ENCODE measurements around the gene NUDT22. TPM values are rescaled to one million over a fixed set of nuclear protein-coding genes. Genes with fewer than 3 reads are reported as not detected.

The NUDT22 gene
- total RNA-seq, 3 donors from 2014 or later, result 34.2 to 58.0 (median 36.7) TPM

DNA sequence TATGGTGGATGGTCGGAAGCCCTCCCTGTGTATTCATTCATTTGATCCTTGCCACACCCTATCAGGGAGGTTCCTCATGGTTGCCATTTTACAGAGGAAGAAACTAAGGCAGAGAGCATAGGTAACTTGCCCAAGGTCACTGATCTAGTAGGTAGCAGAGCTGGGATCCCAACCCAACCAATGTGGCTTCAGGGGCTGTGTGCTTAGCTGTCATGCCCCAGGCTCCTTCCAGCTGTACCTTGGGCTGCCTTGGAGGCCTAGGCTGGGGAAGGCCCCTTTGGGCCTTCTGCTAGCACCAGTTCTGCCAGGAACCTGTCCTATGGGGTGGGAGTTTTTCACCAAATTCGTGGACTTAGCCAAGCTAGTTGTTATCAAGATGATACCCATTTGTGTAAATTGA lies 49.8 kb downstream of the NUDT22 start:
- Histone ChIP-seq H3K36me3 (no peaks in the 10 kb centered on the region), H3K9me3 (no peaks in the 10 kb centered on the region), H3K27ac (no peak overlapping the region), H3K4me3 (no peak overlapping the region), H3K4me1 (peaks cover 0 to 8% of the 10 kb centered on the region in 2 donors), H3K27me3 (no peaks in the 10 kb centered on the region)
- TF ChIP-seq, protein P1, sequence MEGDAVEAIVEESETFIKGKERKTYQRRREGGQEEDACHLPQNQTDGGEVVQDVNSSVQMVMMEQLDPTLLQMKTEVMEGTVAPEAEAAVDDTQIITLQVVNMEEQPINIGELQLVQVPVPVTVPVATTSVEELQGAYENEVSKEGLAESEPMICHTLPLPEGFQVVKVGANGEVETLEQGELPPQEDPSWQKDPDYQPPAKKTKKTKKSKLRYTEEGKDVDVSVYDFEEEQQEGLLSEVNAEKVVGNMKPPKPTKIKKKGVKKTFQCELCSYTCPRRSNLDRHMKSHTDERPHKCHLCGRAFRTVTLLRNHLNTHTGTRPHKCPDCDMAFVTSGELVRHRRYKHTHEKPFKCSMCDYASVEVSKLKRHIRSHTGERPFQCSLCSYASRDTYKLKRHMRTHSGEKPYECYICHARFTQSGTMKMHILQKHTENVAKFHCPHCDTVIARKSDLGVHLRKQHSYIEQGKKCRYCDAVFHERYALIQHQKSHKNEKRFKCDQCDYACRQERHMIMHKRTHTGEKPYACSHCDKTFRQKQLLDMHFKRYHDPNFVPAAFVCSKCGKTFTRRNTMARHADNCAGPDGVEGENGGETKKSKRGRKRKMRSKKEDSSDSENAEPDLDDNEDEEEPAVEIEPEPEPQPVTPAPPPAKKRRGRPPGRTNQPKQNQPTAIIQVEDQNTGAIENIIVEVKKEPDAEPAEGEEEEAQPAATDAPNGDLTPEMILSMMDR (IDR thresholded peaks at IDR 0.05), result no peak
- TF ChIP-seq POLR2AphosphoS5 (IDR thresholded peaks at IDR 0.05) (no peak), POLR2A (IDR thresholded peaks at IDR 0.05) (no peak)
- no peak for DNase-seq (ENCODE audit: low spot score in 2 of 2)
- intact Hi-C loops (cut with DNase I; ENCODE audit: low total_unique reads), result loop anchor here (10.0 kb wide), 1 partner anchor 2001 kb away; the partner anchor contains the start of gene SCGB2A2

DNA sequence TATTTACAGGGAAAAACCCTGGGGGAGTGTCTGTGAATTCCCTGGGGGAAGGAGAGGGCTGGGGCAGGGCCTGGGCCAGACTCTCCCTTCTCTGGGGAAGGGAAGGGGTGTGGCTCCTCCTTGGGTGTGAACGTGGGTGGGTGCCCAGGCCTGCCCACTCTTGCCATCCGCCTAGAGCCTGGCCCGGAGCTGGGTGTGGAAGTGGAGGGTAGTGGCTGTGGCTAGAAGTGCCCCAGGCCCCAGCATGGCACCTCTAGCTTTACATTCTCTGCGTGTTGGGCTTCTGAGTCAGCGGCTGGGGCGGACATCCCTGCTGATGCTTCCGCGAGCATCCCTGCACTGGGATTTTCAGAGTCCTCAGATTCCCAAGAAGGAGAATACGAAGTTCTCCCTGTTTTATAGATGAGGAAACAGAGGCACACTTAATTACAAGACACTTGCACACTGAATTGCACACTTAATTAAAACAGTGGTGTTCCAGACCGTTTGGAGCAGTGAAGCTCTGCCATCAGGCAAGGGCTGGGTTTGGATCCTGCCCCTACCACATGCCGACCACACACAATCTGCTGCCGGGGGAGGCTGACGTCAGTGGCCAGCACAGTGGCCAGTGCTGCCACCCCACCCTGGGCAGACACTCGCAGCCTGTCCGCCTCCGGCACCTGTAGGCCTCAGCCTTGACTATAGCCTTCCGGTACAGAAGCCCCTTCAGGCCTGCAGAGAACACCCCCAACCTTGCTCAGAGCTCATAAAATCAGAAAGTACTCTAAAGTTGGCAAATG lies 50.8 kb downstream of the NUDT22 start:
- H3K4me3 ChIP-seq, result no peak overlapping the region
- peak overlapping the region in 1 of 2 donors; percentile 3 for H3K27ac ChIP-seq
- no peak for DNase-seq (ENCODE audit: low spot score in 2 of 2)
- no peaks in the 10 kb centered on the region for H3K27me3 ChIP-seq
- intact Hi-C loops (cut with DNase I; ENCODE audit: low total_unique reads), result loop anchor here (10.0 kb wide), 1 partner anchor 2002 kb away; the partner anchor contains the start of gene SCGB2A2
- peaks cover 0 to 5% of the 10 kb centered on the region in 2 donors for H3K4me1 ChIP-seq
- no peak for TF ChIP-seq POLR2A (IDR thresholded peaks at IDR 0.05)
- TF ChIP-seq POLR2AphosphoS5 (IDR thresholded peaks at IDR 0.05), result no peak
- TF ChIP-seq, protein P1 (IDR thresholded peaks at IDR 0.05), result no peak
- H3K36me3 ChIP-seq, result no peaks in the 10 kb centered on the region
- no peaks in the 10 kb centered on the region for H3K9me3 ChIP-seq

DNA sequence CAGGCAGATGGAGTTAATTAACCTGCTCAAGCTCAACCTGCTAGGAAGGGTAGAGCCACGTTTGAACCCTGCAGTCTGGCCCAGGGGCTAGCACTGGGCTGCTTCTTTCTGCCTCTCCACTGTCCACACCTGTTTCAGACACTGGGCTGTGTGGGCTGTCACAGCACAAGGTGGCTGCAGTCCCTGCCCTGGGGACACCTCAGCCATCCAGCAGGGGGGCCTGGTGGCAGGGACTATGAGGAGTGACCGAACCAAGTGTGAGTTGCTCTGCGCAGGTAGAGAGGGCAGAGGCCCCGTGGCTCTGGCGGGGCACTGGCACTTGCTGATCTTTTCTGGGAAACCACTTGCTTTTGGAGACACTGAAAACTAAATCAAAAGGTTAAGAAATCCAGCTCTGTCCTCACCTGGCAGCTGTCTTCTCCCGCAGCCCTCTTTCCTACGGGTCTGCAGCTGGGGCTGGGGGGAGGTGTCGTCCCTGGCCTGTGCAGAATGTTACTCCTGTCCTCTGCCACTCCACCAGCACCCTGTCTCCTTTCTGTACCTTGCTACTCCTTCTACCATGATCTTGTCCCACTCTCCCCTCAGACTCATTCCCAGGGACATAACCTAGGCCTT lies 52.6 kb downstream of the NUDT22 start:
- Histone ChIP-seq H3K36me3 (no peaks in the 10 kb centered on the region), H3K27me3 (no peaks in the 10 kb centered on the region), H3K4me1 (peaks cover 0 to 8% of the 10 kb centered on the region in 2 donors), H3K4me3 (no peak overlapping the region), H3K27ac (no peak overlapping the region), H3K9me3 (no peaks in the 10 kb centered on the region)
- no peak for DNase-seq (ENCODE audit: low spot score in 2 of 2)
- intact Hi-C loops (cut with DNase I; ENCODE audit: low total_unique reads), result loop anchor here (10.0 kb wide), 1 partner anchor 2004 kb away; the partner anchor contains the start of gene SCGB2A2
- no peak for TF ChIP-seq POLR2A (IDR thresholded peaks at IDR 0.05)
- TF ChIP-seq, protein P1 (IDR thresholded peaks at IDR 0.05), result no peak
- no peak for TF ChIP-seq POLR2AphosphoS5 (IDR thresholded peaks at IDR 0.05)

Other genes with a start within 250 kb of the NUDT22 start
- gene OTUB1, start 239.8 kb upstream of the NUDT22 start, total RNA-seq, result 10 to 100 TPM; 50.9 to 81.4 (median 79.3) TPM
- gene FLRT1, start 190.3 kb upstream of the NUDT22 start, total RNA-seq, result not detected
- 100 to 1,000 TPM in 1 of 3 donors, 10 to 100 TPM in 2; 19.7 to 113 (median 40.3) TPM for gene MACROD1, start 60.2 kb upstream of the NUDT22 start, total RNA-seq
- 100 to 1,000 TPM in 2 of 3 donors, 10 to 100 TPM in 1; 88.5 to 114 (median 106) TPM for gene STIP1, start 40.1 kb upstream of the NUDT22 start, total RNA-seq
- 10 to 100 TPM; 14.0 to 42.2 (median 17.4) TPM for gene FERMT3, start 19.6 kb upstream of the NUDT22 start, total RNA-seq
- gene TRPT1, start 88 bp upstream of the NUDT22 start, total RNA-seq, result 10 to 100 TPM; 42.9 to 54.1 (median 51.1) TPM
- gene DNAJC4, start 4.3 kb downstream of the NUDT22 start, total RNA-seq, result 10 to 100 TPM; 23.6 to 33.5 (median 32.6) TPM
- gene VEGFB, start 8.3 kb downstream of the NUDT22 start, total RNA-seq, result 100 to 1,000 TPM in 1 of 3 donors, 10 to 100 TPM in 2; 45.1 to 223 (median 53.4) TPM
- gene FKBP2, start 14.8 kb downstream of the NUDT22 start, total RNA-seq, result 10 to 100 TPM; 51.4 to 77.3 (median 54.6) TPM
- 100 to 1,000 TPM in 1 of 3 donors, 10 to 100 TPM in 2; 63.0 to 101 (median 64.7) TPM for gene PPP1R14B, start 20.7 kb downstream of the NUDT22 start, total RNA-seq
- 10 to 100 TPM; 15.5 to 20.5 (median 19.0) TPM for gene PLCB3, start 25.3 kb downstream of the NUDT22 start, total RNA-seq
- gene BAD, start 58.4 kb downstream of the NUDT22 start, total RNA-seq, result 100 to 1,000 TPM in 1 of 3 donors, 10 to 100 TPM in 2; 80.3 to 107 (median 87.5) TPM
- gene GPR137, start 59.6 kb downstream of the NUDT22 start, total RNA-seq, result 10 to 100 TPM in 2 of 3 donors, 1 to 10 TPM in 1; 8.9 to 14.7 (median 11.1) TPM
- gene KCNK4, start 65.0 kb downstream of the NUDT22 start, total RNA-seq, result 1 to 10 TPM in 1 of 3 donors, not detected in 2; 2.3 TPM
- gene CATSPERZ, start 74.1 kb downstream of the NUDT22 start, total RNA-seq, result 1 to 10 TPM in 1 of 3 donors, not detected in 2; 1.8 TPM
- gene ESRRA, start 79.2 kb downstream of the NUDT22 start, total RNA-seq, result 10 to 100 TPM; 38.2 to 43.9 (median 39.5) TPM
- 100 to 1,000 TPM; 206 to 266 (median 262) TPM for gene TRMT112, start 91.3 kb downstream of the NUDT22 start, total RNA-seq
- gene PRDX5, start 91.8 kb downstream of the NUDT22 start, total RNA-seq, result 100 to 1,000 TPM; 241 to 327 (median 262) TPM
- 10 to 100 TPM in 1 of 3 donors, 1 to 10 TPM in 2; 3.3 to 10.7 (median 5.9) TPM for gene CCDC88B, start 113.9 kb downstream of the NUDT22 start, total RNA-seq
- gene RPS6KA4, start 132.9 kb downstream of the NUDT22 start, total RNA-seq, result 10 to 100 TPM; 16.7 to 20.6 (median 19.4) TPM